Measurements from ENCODE around the gene LIPM.

The LIPM gene

GRCh38 chr10:88802523-88803285, at the start of gene LIPM:
TSS of gene LIPM (plus strand) at chr10:88802730. CDS start at chr10:88802897, 167 bp downstream.
- DNase-seq = no peak

- DNase-seq = peak; percentile 20
Observed at GRCh38 chr10:88754287-88754686, 48.2 kb upstream of the LIPM start.

- DNase-seq = no peak
Observed at GRCh38 chr10:88755753-88756152, 46.8 kb upstream of the LIPM start.

- no peak for DNase-seq
Observed at GRCh38 chr10:88756660-88757059, 45.9 kb upstream of the LIPM start.

GRCh38 chr10:88759366-88760101, 43.0 kb upstream of the LIPM start, which contains the start of gene LIPN:
TSS of gene LIPN (plus strand) at chr10:88760020. CDS start at chr10:88761406, 1,386 bp downstream.
- no peak for DNase-seq

- no peak for DNase-seq
Observed at GRCh38 chr10:88762906-88763305, 39.6 kb upstream of the LIPM start.

GRCh38 chr10:88763441-88763840, 39.1 kb upstream of the LIPM start:
- no peak for DNase-seq

- DNase-seq = no peak
Observed at GRCh38 chr10:88764110-88764509, 38.4 kb upstream of the LIPM start.

- no peak for DNase-seq
Observed at GRCh38 chr10:88765816-88766215, 36.7 kb upstream of the LIPM start.

GRCh38 chr10:88769384-88769783, 33.1 kb upstream of the LIPM start:
- no peak for DNase-seq

- DNase-seq = no peak
Observed at GRCh38 chr10:88781206-88781605, 21.3 kb upstream of the LIPM start.

GRCh38 chr10:88782222-88782621, 20.3 kb upstream of the LIPM start:
- no peak for DNase-seq

- DNase-seq = no peak
Observed at GRCh38 chr10:88783724-88784123, 18.8 kb upstream of the LIPM start.

GRCh38 chr10:88786032-88786770, 16.3 kb upstream of the LIPM start:
- no peak for DNase-seq

- no peak for DNase-seq
Observed at GRCh38 chr10:88787463-88787862, 15.1 kb upstream of the LIPM start.

- no peak for DNase-seq
Observed at GRCh38 chr10:88788924-88789323, 13.6 kb upstream of the LIPM start.

GRCh38 chr10:88791924-88792323, 10.6 kb upstream of the LIPM start:
- DNase-seq = peak; percentile 6

GRCh38 chr10:88792661-88793060, 9.9 kb upstream of the LIPM start:
- DNase-seq = no peak

GRCh38 chr10:88793712-88794299, 8.7 kb upstream of the LIPM start:
- no peak for DNase-seq

GRCh38 chr10:88794731-88795130, 7.8 kb upstream of the LIPM start:
- no peak for DNase-seq

GRCh38 chr10:88800152-88801125, 2.1 kb upstream of the LIPM start:
- no peak for DNase-seq

- no peak for DNase-seq
Observed at GRCh38 chr10:88803641-88804040, 1.1 kb downstream of the LIPM start.
